HCEC 1CT (cell line): ENCODE results near the gene BTAF1.

Experiments used
- DNase-seq: peaks from one replicate; pipeline ENCODE4 v3.0.0-alpha.2; 2017

BTAF1 gene

DNA sequence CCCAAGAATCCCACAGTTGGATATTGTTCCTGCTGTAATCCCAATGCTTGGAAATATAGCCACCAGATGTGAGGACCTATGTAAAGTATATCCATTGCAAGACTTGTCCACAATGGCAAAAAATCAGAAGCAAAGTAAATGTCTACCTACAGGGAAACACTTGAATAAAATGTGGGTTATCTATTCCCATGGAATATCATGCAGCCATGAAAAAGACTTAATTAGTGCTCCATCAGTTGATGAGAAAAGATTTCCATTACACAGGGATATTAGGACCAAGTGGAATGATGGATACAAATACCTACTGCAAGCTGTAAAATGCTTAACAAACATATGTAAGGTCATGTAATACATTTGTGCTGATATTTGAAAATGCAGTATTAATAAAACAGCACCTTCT, 131.2 kb downstream of the BTAF1 start:
- DNase-seq: no peak

DNA sequence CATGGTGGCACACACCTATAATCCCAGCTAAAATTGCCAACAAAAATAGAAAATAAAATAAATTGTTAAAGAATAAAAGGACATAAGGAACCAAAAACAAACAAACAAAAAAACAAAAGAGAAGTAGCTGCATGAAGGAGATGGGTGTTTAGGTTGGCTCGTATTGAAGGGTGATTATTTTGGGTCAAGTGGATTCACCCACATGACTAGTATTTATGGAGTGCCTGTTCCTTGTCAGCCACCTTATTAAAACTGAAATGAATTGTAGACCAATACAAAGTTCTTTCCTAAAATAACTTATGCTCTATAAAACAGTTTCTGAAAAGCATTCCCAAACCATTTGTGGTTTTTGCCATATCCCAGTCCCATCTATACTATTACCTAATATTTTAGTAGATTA, 138.7 kb downstream of the BTAF1 start:
- no peak for DNase-seq

DNA sequence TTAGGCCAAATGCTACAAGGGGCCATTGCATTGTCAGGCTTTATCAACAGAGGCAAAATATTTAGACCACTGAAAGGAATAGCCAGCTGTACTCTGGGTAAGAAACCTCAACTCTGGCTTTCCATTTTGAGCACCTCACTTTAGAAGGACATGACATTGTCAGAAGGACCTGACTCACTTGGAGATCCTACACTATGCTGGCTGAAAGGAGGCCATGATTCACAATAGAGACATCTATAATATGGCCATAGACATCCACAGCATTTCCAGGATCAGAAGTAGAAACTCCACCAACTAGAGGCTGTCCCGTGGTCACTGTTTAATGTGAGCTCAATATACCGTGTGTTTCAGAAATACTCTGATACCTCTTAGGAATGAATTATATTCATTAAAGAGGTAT, 140.9 kb downstream of the BTAF1 start:
- no peak for DNase-seq

DNA sequence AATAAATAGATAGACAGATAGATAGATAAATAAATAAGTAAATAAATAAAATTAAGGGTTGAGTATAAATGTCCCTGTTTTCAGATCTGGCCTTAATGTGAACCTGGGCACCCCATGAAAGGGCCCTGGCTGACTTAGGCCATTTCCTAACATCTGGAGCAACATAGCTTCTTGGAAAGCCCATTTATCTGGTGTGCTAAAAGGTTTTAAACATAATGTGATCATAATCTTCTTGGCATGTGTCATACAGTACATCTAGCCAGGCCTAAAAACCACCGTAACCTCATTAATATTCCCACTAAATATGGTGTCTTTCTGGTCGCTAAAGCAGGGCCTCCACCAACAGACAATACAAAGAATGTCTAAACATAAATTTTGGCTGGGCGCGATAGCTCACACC, 142.8 kb downstream of the BTAF1 start:
- no peak for DNase-seq

DNA sequence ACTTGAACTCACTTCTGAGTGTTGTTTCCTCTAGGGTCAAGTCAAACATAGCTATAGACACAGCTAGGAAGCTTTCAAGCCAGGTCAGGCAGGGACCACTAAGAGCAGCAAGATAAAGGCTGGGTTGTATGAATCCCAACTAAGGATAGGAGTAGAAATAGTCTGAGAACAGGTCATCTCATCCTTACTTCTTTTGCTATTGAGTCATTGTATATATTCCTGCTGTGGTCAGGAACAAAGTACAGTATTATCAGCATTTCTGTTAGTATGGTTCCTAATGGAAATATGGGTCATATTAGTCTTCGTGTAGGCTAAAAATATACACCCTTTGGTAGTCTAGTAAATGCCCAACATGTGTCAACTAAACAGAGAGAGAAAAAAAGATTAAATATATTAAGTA, 145.3 kb downstream of the BTAF1 start:
- DNase-seq: peak; percentile 55

DNA sequence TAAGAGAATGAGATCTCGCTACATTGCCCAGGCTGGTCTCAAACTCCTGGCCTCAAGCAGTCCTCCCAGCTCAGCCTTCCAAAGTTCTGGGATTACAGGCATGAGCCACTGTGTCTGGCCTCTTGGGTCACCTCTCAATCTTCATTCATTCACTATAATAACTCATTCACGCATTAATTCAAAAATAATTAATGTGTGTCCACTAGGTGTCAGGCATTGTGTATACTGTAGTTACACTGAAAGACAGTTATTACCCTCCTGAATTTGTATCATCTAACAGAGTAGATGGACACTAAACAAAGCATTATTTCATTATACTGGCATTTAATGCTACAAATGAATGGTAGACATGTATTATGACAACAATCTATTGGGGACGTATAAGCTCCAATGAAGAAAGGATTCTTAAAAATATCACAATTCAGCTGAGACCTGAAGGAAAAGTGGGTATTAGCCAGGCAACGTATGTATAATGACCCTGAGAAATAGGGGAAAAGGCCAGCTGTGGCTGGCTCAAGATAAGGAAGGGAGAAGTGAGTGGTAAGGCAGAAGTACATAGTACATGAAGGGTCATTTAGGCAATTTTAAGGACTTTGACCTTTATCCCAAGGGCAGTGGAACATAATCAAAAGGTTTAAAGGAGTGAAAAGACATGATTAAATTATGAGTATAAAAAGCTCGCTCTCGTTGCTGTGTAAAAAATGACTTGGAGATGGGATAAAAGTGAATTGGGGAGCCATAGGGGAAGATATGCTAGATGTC, 150.7 kb downstream of the BTAF1 start:
- DNase-seq: peak; percentile 23

DNA sequence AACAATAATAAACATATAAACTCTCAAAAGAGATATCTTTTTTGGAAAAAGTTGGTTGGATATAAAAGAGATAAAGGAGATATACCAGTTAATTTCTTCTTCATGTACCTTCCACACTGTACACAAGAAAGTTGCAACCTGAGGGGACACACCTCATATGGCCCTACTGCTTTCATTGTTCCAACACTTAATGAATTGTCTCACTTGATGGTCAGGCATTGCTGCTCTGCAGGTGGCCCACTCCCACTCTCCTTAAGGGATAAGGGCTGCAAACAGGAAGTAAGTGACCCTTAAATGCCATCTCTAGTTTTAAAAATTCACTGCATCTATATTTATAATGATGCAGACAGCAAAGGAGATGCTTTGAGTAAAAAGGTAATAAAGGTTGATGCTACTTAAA, 152.3 kb downstream of the BTAF1 start:
- DNase-seq: no peak

DNA sequence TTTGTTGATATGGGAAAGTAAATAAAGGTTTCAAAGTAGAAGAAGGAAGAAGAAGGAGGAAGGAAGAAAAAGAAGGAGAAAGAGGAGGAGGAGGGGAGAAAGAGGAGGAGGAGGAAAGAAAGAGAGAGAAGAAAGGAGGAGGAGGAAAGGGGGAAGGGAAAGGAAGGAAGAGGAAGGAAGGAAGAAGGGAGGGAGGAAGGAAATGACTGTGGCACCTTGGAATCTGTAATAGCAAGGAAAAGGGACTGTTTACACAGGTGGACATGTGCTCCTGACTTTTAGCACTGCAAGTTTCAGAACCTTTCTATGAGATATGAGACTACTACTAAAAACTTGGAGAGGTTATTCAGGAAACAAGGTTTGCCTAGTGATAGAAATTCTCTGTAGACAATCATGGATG, 153.2 kb downstream of the BTAF1 start:
- DNase-seq: no peak

DNA sequence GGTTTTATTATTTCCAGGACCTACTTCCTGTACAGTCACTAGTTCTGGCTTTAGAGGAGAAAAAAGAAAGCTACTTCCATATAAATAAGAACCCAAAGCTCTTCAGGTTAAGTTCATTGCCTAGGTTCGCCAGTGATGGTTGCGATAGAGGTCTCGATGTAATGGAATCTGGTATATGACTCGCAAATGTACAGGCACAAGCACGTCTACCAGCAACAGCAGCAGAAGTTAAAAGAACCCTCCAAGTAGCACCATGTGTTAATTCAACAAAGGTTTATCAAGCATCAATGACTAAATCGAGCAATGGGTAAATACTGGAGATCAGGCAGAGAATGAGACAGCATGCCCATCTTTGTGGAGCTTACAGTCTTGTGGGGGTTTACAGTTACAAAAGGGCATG, 155.4 kb downstream of the BTAF1 start:
- no peak for DNase-seq
